SK-N-SH treated with all-trans-retinoic acid at 6 μM for 48 hours (cell line): ENCODE results near the gene SNRPA1.

Experiments
- ARNTL ChIP-seq: fragments of 450-650 bp; formaldehyde crosslinking; IDR thresholded peaks from 2 replicates; pipeline ENCODE4 v1.5.0; 2020; ENCODE audit warnings: low read depth, mild to moderate bottlenecking, moderate library complexity, borderline replicate concordance
- CREB5 ChIP-seq: fragments of 250-450 bp; sonication (Bioruptor Pico); IDR thresholded peaks from 2 replicates; pipeline ENCODE4 v1.5.1; 2020; ENCODE audit warnings: low read depth, mild to moderate bottlenecking, moderate library complexity
- CSDC2 ChIP-seq: fragments of 250-450 bp; sonication (Bioruptor Pico); IDR thresholded peaks from 2 replicates; pipeline ENCODE4 v1.5.0; 2020; ENCODE audit warnings: mild to moderate bottlenecking, moderate library complexity
- CSRNP3 ChIP-seq: fragments of 250-450 bp; sonication (Bioruptor Pico); IDR thresholded peaks from 2 replicates; pipeline ENCODE4 v1.5.1; 2021; ENCODE audit warnings: mild to moderate bottlenecking, moderate library complexity
- GLIS3 ChIP-seq: fragments of 250-450 bp; sonication (Bioruptor Pico); IDR thresholded peaks from 2 replicates; pipeline ENCODE4 v1.5.0; 2020; ENCODE audit warnings: mild to moderate bottlenecking, moderate library complexity
- ISL1 ChIP-seq: fragments of 250-450 bp; sonication (Bioruptor Pico); IDR thresholded peaks from 2 replicates; pipeline ENCODE4 v2.1.2; 2022; ENCODE audit warnings: mild to moderate bottlenecking, moderate library complexity
- PATZ1 ChIP-seq: fragments of 250-450 bp; sonication (Bioruptor Pico); IDR thresholded peaks from 2 replicates; pipeline ENCODE4 v1.8.0; 2020; ENCODE audit warnings: mild to moderate bottlenecking, moderate library complexity, borderline replicate concordance
- RARB ChIP-seq: fragments of 250-450 bp; sonication (Bioruptor Pico); IDR thresholded peaks from 2 replicates; pipeline ENCODE4 v1.8.0; 2021; ENCODE audit warnings: mild to moderate bottlenecking, moderate library complexity
- SNAI2 ChIP-seq: fragments of 250-450 bp; sonication (Bioruptor Pico); IDR thresholded peaks from 2 replicates; pipeline ENCODE4 v1.5.0; 2020; ENCODE audit warnings: mild to moderate bottlenecking, moderate library complexity
- TOX ChIP-seq: fragments of 250-450 bp; sonication (Bioruptor Pico); IDR thresholded peaks from 2 replicates; pipeline ENCODE4 v1.8.0; 2021; ENCODE audit warnings: mild to moderate bottlenecking, moderate library complexity, borderline replicate concordance
- ZC3H10 ChIP-seq: fragments of 250-450 bp; sonication (Bioruptor Pico); IDR thresholded peaks from 2 replicates; pipeline ENCODE4 v1.5.1; 2021; ENCODE audit warnings: mild to moderate bottlenecking, moderate library complexity
- ZFP3 ChIP-seq: fragments of 250-450 bp; sonication (Bioruptor Pico); IDR thresholded peaks from 2 replicates; pipeline ENCODE4 v1.5.0; 2020; ENCODE audit warnings: mild to moderate bottlenecking, moderate library complexity
- ZFP30 ChIP-seq: fragments of 450-650 bp; formaldehyde crosslinking; IDR thresholded peaks from 2 replicates; pipeline ENCODE4 v1.5.0; 2022; ENCODE audit warnings: mild to moderate bottlenecking, moderate library complexity
- ZNF565 ChIP-seq: fragments of 450-650 bp; formaldehyde crosslinking; conservative IDR thresholded peaks from 2 replicates; pipeline ENCODE4 v1.5.0; 2020; ENCODE audit warnings: low read depth, mild to moderate bottlenecking, moderate library complexity

- TF ChIP-seq ZFP30 (CRISPR knock-in tag) (no peak), CSRNP3 (CRISPR knock-in tag) (no peak), ZC3H10 (no peak), ARNTL (no peak), ZFP3 (CRISPR knock-in tag) (no peak), PATZ1 (CRISPR knock-in tag) (no peak), SNAI2 (CRISPR knock-in tag) (no peak), ISL1 (no peak), RARB (CRISPR knock-in tag) (no peak), CREB5 (CRISPR knock-in tag) (no peak), TOX (no peak), CSDC2 (CRISPR knock-in tag) (no peak), GLIS3 (CRISPR knock-in tag) (no peak), ZNF565 (CRISPR knock-in tag) (no peak)
These were observed 6.0 kb downstream of the SNRPA1 start for GRCh38 chr15:101288905-101289513.
